ENCODE data around the gene MRPL49. TPM values are rescaled to one million over a fixed set of nuclear protein-coding genes. Genes with fewer than 3 reads are reported as not detected.
A peak's percentile ranks its signal among the peaks of the same experiment; 100 is the strongest.

MRPL49 gene
- total RNA-seq, 1 experiment from 2014 or later, result 91.0 TPM

DNA sequence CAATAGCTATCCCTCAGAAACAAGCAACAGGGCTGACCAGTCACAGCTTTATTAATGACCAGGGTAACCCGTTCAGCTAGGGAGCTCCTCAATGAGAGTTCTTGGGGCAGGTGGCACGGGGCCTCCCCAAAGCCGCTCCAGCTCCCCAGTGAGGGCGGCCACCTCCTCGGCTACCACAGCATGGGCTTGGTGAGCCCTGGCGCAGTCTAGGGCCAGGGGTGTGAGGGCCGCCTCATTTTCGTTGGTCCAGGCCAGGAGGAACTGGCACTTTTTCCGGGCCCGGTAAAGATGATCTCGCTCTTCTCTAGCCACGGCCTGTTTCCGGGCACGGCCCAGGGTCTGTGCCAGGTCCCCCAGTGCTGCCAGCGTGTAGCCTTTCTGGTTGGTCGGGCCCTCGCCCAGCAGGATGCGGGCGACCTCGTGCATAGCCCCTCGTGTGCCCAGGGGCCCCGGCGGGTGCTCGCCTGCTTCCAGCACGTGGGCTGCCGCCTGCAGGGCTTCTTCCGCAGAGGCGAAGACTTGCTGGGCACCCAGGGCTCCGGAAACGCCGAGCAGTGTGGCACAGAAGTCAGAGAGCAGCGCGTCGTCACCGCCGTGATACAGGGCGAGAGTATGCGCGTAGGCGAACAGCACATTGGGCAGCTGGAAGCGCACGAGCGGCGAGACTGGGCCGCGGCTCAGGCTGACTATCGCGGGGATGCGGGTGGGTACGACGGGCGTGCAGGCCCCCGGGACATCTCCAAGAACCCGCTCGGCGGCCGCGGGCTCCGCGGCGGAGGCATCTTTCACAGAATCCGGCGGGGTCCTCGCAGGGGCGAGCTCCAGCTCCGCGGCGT is 5.5 kb upstream of the MRPL49 start:
- ChIA-PET POLR2A (ENCODE audit: low non-redundant PET) (interaction anchor here (0.7 kb wide), 1 partner anchor 9 kb away, joined by 3 read pairs; no protein-coding TSS in a partner anchor), CTCF (no interaction called here)
- no peaks in the 10 kb centered on the region for H3K9me3 ChIP-seq (ENCODE audit: low read depth, low read length, poor library complexity, severe bottlenecking)
- H3K27ac ChIP-seq (ENCODE audit: low read depth, low read length, poor library complexity, severe bottlenecking), result peak overlapping the region; percentile 92
- peak overlapping the region; percentile 95 for H3K4me3 ChIP-seq (ENCODE audit: low read depth, low read length, poor library complexity, severe bottlenecking)
- no peaks in the 10 kb centered on the region for H3K27me3 ChIP-seq (replicated peaks; ENCODE audit: insufficient read depth, low read depth, low read length, poor library complexity)
- peak; percentile 71 for DNase-seq (ENCODE audit: low spot score)
- TF ChIP-seq EZH2 (IDR thresholded peaks at IDR 0.05; ENCODE audit: borderline replicate concordance, low read depth, low read length, poor library complexity, severe bottlenecking), result no peak
- no peak for TF ChIP-seq CTCF (conservative IDR thresholded peaks at IDR 0.05; ENCODE audit: low read depth, low read length)
- peaks cover 29% of the 10 kb centered on the region for H3K4me1 ChIP-seq (ENCODE audit: insufficient read depth, low read length, poor library complexity, severe bottlenecking)
- no TSS peak for BruUV-seq (replicated peaks)
- H3K36me3 ChIP-seq (ENCODE audit: insufficient read depth, low read length, poor library complexity, severe bottlenecking), result peaks cover 41% of the 10 kb centered on the region
- intact Hi-C loops (cut with micrococcal nuclease; ENCODE audit: unreplicated experiment), result loop anchor here (5.0 to 10.0 kb wide), 3 partner anchors 89 to 332 kb away; partner anchors contain the start of gene SNX15

- no peaks in the 10 kb centered on the region for H3K27me3 ChIP-seq (replicated peaks; ENCODE audit: insufficient read depth, low read depth, low read length, poor library complexity)
- TF ChIP-seq EZH2 (IDR thresholded peaks at IDR 0.05; ENCODE audit: borderline replicate concordance, low read depth, low read length, poor library complexity, severe bottlenecking) (no peak), CTCF (conservative IDR thresholded peaks at IDR 0.05; ENCODE audit: low read depth, low read length) (peak; percentile 98)
- POLR2A ChIA-PET (ENCODE audit: low non-redundant PET), result no interaction called here
- peaks cover 29% of the 10 kb centered on the region for H3K4me1 ChIP-seq (ENCODE audit: insufficient read depth, low read length, poor library complexity, severe bottlenecking)
- H3K27ac ChIP-seq (ENCODE audit: low read depth, low read length, poor library complexity, severe bottlenecking), result peak within 1 kb of the TSS; percentile 92
- peaks cover 41% of the 10 kb centered on the region for H3K36me3 ChIP-seq (ENCODE audit: insufficient read depth, low read length, poor library complexity, severe bottlenecking)
- BruUV-seq (replicated peaks), result no TSS peak
- CTCF ChIA-PET, result interaction anchor here (0.6 to 1.0 kb wide), 3 partner anchors 18 to 269 kb away, joined by 3 to 7 read pairs (median 6); no protein-coding TSS in a partner anchor
- no peaks in the 10 kb centered on the region for H3K9me3 ChIP-seq (ENCODE audit: low read depth, low read length, poor library complexity, severe bottlenecking)
- H3K4me3 ChIP-seq (ENCODE audit: low read depth, low read length, poor library complexity, severe bottlenecking), result peak within 1 kb of the TSS; percentile 95
- DNase-seq (ENCODE audit: low spot score), result peak; percentile 100
- intact Hi-C loops (cut with micrococcal nuclease; ENCODE audit: unreplicated experiment), result loop anchor here (5.0 to 10.0 kb wide), 3 partner anchors 90 to 333 kb away; partner anchors contain the start of gene SNX15
Measured at GRCh38 chr11:65117206-65118096, 4.7 kb upstream of the MRPL49 start, which contains the start of gene ZNHIT2. Gene ZNHIT2, minus strand, starts transcription at chr11:65117701. Its CDS starts 48 bp downstream, at chr11:65117653.

Measured in A673 (cell line).